NCI-H774 (cell line): ENCODE measurements around the gene CFAP74.
"Not testable (repeated sequence)": the region's sequence is repeated elsewhere in the genome, so short reads cannot be mapped to it uniquely, and the experiment has no call there.

Experiments used
- DNase-seq: peaks from one replicate; lab custom pipeline; 2025; lab: John Stamatoyannopoulos, UW

Gene CFAP74

DNA sequence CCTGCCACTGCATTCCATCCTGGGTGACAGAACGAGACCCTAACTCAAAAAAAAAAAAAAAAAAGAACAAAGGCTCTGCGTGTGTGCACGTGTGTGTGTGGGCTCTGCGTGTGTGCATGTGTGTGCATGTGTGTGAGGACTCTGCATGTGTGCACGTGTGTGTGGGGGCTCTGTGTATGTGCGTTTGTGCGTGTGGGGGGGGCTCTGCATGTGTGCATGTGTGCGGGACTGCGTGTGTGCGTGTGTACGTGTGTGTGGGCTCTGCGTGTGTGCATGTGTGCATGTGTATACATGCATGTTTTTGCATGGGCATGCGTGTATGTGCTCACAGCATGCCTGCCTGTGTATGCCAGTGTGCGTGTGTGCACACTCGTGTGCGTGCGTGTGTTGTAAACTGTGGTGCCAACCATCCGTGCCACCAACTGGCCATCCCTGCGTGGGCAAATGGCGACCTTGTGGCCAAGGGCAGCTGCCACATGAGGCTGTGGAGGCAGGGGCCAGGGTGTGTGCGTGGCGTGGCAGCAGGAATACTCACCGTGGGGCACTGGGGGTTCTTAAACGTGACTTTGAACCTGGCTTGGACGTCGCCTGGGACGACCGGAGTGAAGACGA lies 57.7 kb downstream of the CFAP74 start:
- DNase-seq: no peak

DNA sequence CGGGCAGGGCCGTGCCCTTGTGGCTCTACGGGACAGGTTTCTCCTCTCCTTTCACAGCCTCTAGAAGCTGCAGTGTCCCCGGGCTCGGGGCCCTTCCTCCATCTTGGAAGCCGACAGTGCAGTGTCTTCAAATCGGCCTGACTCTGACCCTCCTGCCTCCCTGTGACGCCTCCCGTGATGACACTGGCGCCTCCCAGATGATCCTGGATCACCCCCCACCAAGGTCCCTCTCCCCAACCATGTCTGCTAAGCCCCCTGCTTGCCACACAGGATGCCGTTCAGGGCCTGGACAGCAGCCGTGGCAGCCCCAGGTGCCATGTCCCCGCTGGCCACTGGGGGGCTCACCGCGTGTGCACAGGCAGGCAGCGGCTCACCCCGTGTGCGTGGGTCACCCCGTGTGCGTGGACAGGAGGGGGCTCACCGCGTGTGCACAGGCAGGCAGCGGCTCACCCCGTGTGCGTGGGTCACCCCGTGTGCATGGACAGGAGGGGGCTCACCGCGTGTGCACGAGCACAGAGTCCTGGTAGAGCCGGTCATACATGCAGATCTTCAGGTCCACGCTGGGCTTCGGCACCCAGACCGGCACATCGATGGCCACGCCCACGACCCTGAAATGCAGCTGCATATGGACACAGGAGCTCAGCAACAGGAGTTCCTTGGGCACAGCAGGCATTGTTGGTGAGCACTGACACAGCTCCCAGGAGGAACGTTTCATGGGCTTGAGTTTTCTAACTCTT lies 59.6 kb downstream of the CFAP74 start:
- DNase-seq: peak; percentile 4

DNA sequence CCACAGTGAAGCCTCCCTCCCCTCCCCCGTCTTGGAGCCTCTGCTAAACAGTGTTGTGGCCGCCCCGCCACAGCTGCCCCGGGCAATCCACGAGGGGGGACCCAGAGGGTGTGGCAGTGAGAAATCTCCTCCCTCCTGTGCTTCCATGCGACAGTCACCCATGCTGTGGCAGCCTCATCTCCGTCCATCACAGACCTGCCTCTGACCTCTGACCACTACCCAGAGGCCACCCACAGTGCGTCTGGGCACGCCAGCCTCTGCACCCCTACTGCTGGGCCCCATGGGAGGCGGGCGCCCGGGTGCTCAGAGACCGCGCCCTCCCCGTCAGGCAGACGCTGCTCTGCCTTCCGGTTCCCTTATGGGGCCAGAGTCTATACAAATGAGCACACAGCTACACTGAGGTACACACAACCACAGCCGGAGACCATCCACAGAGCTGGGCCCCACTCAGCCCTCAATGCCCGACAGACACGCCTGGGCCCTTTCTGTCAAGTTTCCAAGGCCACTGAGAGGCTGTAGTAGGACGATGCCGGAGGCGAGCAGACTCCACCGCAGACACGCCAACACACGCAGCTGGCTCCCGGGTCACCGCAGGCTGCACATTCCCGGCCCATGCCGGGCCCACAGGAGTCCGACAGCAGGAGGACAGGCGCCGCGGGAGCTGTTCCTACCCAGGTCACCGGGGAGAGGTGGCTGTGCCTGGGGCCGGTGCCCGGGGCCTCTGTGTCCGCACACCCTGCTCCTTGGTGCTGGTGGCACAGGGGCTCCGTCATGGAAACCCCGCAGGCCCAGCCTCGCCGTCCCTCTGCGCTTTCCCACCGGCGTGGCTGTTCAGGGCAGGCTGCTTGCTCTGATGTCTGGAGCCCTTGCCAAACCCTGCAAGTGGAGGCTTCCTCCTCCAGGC lies 60.6 kb downstream of the CFAP74 start:
- no peak for DNase-seq

DNA sequence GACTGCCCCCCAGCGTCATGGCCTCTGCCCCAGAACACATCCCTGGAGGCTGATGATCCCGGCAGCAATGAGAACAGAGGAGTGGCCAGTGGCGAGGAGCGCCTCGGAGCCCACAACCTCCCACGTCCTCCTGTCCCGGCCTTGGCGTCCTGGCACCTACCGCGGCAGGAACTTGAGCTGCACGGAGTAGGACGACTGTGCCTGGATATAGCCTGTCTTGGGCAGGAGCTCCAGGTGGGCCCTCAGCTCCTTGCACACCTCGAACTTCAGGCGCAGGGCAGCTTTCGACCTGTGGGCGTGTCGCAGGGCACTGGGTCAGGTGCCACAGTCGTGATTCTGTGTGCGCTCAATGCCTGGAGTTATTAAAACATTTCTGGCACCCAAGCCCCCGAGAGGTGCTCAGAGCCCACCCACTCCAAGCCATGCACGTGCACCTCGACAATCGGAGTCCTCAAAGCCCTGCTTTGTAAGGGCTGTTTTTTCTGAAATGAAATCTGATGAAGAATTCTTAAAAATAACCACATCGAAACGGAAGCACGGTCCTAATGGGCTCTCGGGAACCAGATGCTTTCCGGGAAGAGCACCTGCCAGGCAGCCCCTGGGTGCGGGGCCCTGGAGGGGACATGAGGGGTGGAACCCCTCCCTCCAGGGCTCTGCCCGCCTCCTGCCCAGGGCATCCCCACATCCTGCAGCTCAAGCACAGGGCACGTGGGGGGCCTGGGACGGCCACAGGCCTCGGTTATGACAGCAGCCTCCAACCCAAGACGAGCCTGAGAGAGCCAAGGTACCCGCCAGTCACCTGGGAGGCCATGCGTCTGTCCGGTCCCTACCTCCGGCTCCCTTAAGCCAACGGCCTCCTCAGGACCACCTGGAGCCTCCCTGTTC lies 61.5 kb downstream of the CFAP74 start:
- DNase-seq: no peak

DNA sequence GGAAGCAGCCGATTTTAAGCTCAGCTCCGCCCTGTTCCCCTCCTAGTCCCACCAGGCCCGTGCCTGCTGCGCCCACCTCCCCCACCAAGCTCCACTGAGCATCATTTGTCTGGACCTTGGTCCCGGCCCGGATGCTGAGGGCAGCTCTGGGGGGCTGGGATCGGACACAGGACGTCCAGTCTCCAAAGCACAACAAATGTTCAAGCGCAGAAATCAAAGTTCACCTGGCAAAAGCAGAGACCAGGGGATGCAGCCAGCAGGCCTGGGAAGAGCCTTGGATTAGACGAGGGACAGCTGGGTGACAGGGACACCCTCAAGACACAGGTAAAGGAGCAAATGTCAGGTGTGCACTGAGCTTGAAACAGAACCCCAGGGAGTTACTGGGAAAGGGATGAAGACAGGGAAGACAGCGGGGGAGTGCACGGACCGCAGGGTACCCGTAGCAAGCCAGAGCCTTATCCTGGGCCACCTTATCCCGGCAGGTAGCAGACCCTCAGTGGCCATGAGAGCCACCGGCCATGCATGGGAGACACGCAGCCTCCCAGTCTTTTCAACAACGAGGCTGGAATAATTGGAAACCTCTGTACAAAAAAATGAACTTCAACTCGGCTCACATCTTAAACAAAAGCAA lies 62.3 kb downstream of the CFAP74 start:
- no peak for DNase-seq

DNA sequence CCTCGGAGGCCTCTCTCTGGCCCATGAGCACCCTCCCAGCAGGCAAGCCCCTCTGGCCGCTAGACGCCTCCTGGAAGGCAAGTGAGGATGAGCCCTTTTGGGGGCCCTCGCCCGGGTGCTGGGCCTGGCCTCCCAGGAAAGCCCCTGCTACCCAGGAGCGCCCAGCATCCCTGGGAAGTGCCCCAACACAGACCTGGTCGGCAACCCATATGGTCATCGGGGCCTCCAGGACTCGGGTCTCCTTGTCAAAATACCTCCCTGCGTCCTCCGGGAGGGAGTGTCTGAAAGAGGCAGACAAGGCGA lies 63.5 kb downstream of the CFAP74 start:
- DNase-seq: no peak

DNA sequence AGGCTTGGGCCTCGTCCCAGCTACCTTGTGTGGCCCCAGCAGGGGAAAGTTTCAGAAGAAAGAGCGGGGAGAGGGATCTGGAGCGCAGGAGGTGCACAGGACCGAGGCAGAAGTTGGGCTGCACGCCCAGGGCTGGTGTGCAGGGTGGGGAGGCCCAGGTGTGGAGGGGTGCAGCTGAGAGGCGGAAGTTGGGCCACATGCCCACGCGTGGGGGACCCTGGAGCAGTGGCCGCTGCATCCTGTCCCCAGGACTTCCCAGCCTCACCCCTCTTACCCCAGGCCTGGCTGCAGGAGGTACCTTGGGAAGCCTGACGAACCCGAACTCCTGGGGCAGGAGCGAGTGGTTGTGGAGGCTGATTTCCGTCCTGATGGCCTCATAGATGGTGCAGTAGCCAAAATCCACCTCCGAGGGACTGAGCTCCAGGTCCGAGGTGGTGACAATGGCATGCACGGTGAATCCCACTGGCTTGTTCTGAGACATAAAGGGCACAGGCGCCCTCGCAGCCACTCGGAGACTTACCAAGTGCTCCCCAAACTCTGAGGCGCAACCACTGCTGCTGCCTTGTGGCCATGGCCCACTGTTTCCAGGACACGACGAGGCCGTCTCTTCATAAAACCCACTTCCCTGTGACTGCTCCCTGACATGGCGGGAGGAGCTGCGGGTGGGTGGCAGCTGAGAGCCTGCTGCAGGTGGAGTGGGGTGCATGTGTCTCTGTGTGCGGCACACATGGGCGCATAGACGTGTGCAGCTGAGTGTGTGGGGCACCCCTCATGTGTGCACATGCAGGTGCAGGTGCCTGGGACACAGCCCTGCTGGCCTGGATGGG lies 64.1 kb downstream of the CFAP74 start:
- DNase-seq: no peak

DNA sequence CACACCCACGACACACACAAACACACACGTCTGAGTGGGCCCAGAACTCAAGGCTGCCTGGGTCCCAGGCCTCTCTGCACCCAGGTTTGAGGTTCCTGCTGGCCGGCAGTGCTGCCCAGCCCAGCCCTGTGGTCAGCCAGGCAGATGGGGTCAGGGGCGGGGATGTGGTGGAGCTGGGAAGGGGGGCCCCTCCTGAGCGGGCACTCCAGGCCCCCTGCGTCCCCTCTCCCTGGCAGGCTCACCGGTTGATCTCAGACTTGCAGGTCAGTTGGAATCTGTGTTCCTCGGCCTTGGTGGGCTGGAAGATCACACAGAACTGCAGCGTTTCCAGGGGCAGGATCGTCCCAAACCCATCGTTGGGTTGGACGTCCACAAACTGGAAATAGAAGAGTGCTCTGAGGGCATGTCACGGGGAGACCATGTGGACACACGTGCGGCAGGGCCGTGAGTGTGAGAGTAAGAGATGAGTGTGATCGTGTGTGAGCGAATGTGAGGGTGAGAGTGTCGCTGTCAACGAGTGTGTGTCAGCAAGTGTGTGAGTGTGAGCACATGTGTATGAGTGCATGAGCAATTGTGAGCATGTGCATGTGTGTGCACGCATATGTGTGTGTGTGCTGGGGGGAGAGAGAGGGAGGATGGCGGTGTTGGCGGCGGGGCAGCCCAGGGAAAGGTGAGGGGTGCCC lies 64.8 kb downstream of the CFAP74 start:
- no peak for DNase-seq

DNA sequence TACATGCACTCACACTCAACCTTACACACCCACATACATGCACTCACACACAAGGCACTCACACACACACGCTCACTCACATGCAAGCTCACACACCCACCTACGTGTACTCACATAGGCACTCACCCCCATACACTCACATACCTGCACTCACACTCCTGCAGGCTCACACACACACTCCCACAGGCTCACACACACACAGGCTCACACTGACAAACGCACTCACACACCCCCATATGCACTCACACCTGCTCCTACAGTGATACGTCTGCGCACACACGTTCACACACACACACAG lies 65.4 kb downstream of the CFAP74 start:
- no peak for DNase-seq

DNA sequence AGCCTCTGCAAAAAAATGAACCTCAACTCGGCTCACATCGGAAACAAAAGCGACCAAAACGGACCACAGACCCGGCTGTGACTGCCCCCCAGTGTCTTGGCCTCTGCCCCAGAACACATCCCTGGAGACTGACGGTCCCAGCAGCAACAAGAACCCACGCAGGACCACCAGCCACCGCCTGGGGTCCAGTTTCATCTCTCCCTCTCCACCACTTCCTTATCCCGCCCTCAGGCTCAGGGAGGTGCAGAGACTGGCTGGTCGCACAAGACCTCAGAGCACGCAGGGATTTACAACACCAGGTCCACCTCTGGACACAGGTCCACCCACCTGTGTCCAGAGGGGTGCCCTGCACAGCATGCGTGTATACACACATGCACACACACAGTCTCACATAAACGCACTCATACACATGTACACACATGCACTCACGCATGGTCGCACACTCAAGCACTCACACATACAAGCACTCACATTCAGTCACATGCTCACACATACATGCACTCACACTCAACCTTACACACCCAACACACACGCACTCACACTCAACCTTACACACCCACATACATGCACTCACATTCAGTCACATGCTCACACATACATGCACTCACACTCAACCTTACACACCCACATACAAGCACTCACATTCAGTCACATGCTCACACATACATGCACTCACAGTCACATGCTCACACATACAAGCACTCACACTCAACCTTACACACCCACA lies 65.9 kb downstream of the CFAP74 start:
- no peak for DNase-seq

DNA sequence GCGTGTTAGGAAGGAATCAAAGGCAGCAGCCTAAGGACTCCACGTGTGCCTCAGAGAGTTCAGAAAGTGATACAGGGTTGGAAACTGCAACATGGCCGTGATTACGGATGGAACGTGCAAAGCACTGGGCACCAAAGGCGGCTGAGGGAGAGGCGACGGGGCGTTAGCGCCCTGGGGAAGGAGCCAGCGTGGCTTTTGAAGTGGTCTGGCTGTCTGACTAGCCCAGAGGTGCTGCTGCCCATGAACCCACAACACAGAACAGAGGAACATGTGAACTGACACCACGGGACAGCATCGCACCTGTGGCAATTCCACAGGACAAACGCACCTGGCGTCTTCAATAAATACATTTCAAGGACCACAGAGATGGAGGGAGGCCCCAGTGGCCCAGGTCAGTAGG lies 66.5 kb downstream of the CFAP74 start:
- no peak for DNase-seq

DNA sequence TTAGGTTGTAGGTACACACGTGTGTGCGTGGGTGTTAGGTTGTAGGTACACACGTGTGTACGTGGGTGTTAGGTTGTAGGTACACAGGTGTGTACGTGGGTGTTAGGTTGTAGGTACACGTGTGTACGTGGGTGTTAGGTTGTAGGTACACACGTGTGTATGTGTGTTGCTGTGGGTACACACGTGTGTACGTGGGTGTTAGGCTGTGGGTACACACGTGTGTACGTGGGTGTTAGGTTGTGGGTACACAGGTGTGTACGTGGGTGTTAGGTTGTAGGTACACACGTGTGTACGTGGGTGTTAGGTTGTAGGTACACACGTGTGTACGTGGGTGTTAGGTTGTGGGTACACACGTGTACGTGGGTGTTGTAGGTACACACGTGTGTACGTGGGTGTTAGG lies 68.7 kb downstream of the CFAP74 start:
- not testable (repeated sequence) for DNase-seq

DNA sequence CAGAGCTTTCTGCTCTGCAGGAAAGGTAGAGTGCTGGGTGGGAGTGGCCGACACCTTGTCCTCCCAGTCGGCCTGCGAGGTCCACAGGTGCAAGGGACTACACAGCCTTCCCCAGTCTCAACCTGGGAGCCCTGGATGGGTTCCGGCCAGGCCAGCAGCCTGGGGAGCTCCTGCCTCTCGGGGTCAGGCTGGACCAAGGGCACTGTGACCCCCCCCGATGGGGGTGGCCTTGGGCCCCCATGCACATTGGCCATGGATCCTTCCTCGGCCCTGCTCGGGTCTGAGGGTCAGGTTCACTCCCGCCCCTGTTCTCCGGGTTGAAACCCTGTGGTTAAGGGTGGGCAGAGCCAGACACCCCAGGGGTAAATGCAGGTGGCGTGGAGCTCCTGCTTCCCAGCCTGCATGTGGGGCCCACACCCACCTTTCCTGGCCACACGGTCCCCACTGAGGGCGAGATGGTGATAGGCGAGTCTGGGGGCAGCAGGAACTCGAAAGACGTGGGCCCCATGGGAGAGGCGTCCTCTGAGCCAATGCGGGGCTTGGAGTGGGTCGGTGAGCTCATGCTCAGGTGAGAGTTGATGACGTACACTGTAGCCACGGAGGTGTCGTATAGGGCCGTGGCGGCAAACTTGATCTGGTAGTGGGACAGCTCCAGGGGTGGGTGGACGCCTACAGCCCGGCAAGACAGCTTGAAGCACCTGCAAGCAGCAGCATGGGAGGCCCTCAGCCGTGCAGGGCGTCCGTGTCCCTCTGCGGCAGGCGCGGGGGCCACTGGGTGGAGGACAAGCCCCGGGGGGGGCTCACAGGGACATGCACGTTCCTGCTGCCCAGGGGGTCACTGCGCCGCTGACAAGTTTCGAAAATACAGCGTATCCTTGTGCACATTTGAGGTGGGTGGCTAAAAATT lies 73.7 kb downstream of the CFAP74 start:
- no peak for DNase-seq

DNA sequence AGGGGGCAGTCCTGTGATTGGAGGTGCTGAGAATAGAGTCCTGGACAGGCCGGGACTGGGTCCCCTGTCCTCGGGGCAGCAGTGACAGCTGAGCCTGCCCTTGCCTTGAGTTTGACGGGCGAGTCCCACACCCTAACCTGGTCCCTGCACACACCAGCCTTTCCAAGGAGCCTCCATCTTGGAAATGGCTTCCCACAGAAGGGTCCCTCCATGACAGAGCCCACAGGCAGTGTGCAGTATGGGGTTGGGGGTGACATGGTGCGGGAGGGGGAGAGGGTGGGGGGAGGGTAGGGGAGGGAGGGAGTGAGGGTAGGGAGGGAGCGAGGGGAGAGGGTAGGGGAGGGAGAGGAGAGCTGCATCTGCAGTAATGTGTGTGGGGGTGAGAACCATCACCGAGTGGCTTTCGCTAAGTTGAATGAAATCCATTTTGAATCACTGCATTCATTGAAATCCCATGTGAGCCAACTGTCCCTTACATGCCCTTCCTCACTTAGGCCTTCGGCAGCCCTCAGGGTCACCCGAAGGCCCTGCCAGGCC lies 74.4 kb downstream of the CFAP74 start:
- no peak for DNase-seq

DNA sequence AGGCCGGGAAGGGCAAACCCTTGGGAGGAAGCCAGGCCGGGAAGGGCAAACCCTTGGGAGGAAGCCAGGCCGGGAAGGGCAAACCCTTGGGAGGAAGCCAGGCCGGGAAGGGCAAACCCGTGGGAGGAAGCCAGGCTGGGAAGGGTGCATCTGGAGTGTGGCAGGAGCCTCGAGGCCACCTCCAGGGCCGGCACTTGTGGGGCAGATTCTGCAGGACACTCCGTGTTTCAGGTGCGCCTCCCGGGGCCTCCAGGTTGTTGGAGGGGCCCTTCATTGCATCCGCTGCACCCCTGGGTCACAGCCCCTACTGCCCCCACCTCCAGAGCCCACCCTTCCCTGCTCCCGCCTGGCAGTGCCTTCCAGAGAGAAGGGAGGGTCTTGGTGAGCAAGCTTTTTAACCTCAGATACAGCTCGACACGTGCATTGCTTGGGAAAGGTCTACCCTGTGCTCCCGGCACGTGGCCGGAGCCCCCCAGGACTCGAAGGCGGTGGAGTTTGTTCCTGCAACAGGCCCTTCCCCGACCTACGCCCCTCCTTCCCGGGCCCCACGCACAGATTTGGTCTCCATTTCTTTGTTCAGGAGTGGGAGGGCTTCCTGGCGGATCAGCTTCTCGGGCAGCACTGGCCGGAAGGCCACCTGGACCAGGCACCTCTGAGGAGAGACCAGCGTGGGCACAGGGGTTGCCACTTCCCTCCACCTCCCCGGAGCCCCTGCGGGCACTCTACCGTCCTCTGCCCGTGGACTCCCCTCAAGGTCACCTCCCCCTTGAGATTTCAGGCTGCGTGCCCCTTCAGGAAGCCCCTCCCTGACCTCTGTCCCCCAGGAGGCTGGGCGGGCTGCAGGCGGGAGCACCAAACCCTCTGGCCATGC lies 75.1 kb downstream of the CFAP74 start:
- no peak for DNase-seq

DNA sequence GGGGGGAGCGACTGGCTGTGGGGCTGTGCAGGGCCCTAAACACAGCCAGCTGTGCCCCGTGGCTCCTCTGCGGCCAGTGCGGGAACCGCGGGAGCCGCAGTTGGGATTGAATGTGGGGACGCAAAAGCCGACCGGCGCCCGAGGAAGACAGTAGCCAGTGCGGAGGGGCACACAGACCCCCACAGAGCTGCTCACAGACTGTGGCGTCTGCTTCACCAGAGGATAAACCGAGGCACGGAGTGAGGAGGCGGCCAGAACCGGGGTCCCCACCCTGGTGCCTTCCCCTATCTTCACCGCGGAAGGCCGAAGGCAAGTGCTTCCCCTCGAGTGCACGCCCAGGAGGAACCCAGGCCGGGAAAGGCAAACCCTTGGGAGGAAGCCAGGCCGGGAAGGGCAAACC lies 75.8 kb downstream of the CFAP74 start:
- DNase-seq: no peak

DNA sequence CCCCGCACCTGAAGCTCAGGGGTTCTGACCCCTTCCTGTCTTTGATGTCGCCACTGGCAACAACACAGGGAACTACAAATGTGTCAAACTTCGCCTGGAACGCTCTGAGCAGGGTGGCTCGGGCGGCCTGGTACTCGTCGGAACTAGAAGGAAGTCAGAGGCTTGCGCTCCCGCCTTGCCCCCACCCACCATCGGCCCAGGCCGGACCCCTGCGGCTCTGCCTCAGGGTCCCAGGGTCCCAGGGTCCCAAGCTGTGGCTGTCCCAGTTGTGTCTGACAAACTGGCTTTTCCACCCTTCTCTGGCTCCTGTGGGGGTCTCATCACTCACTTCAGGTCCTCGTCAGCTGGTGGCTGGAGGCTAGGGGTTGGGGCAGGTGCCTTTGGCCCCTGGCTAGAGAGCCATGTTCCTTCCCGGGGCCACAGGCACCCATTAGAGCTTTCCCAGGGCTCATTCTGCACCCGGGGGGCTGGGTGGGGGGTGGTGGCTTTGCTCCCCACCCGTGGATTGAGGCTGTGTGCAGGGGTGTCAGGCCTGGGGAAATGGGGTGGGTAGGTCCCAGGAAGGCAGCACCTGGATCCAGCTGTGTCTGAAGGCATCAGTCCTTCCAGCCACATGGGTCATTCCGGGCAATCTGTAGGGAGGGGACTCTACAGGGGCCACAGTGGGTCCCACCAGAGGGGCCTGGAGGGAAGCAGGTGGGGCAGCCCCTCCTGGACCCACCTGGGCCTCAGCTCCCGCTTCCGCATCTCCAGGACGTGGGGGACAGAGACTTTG lies 76.5 kb downstream of the CFAP74 start:
- DNase-seq: no peak
